ENCODE data around the gene CREB3L4. TPM values are rescaled to one million over a fixed set of nuclear protein-coding genes. Genes with fewer than 3 reads are reported as not detected.

CREB3L4 gene
- total and polyA plus RNA-seq, 2 of the 13 experiments (the other 11 are each of a cell fraction or from before 2014, with no cell fraction given), result 9.9 to 18.7 TPM

- no peak for TF ChIP-seq NONO (IDR thresholded peaks at IDR 0.05)
- peak; percentile 58 for TF ChIP-seq NONO (CRISPR knock-in tag; conservative IDR thresholded peaks at IDR 0.05)
- TF ChIP-seq GABPA (IDR thresholded peaks at IDR 0.05; ENCODE audit: low read depth, low read length), result no peak
- peak; percentile 47; the same call in 1 of the 2 replicates for TF ChIP-seq GABPA (CRISPR knock-in tag; IDR thresholded peaks at IDR 0.05; ENCODE audit: low read depth)
- TF ChIP-seq ZNF503 (CRISPR knock-in tag; IDR thresholded peaks at IDR 0.05), result no peak
- no peak for TF ChIP-seq MED8 (CRISPR knock-in tag; IDR thresholded peaks at IDR 0.05; ENCODE audit: insufficient replicate concordance)
- TF ChIP-seq YEATS2 (CRISPR knock-in tag; IDR thresholded peaks at IDR 0.05; ENCODE audit: borderline replicate concordance), result peak; percentile 44; the same call in 1 of the 2 replicates
- no peak for TF ChIP-seq ZNF776 (CRISPR knock-in tag; IDR thresholded peaks at IDR 0.05)
- peak; percentile 77; the same call in 1 of the 2 replicates for TF ChIP-seq ZBED4 (CRISPR knock-in tag; IDR thresholded peaks at IDR 0.05; ENCODE audit: borderline replicate concordance)
- TF ChIP-seq HDAC1 (CRISPR knock-in tag; IDR thresholded peaks at IDR 0.05), result peak; percentile 80
- TF ChIP-seq MED1 (CRISPR knock-in tag; IDR thresholded peaks at IDR 0.05), result peak; percentile 28; the same call in 1 of the 2 replicates
- no peak for TF ChIP-seq GLI4 (CRISPR knock-in tag; IDR thresholded peaks at IDR 0.05; ENCODE audit: borderline replicate concordance)
- TF ChIP-seq KDM2A (CRISPR knock-in tag; IDR thresholded peaks at IDR 0.05; ENCODE audit: borderline replicate concordance, low read depth), result peak; percentile 46; the same call in 1 of the 2 replicates
- TF ChIP-seq KDM6A (CRISPR knock-in tag; IDR thresholded peaks at IDR 0.05; ENCODE audit: low read depth), result peak; percentile 76
- TF ChIP-seq ERF (CRISPR knock-in tag; IDR thresholded peaks at IDR 0.05), result 0 out of 2 replicates have a peak, but pooled peaks have one; percentile 22
- peak; percentile 70 for TF ChIP-seq YY1 (IDR thresholded peaks at IDR 0.05; ENCODE audit: insufficient read depth, insufficient replicate concordance, low read depth, low read length)
- TF ChIP-seq TRIM22 (IDR thresholded peaks at IDR 0.05), result no peak
Observed at GRCh38 chr1:153953859-153954365, 13.8 kb upstream of the CREB3L4 start (continued).

Data from HepG2 (cell line).